Activated T-cell treated with anti-CD3 and anti-CD28 coated beads, Interleukin-2, amount 50 U/mL, for 24 hours (primary cell): ENCODE data around the gene ZNF688.
A peak's percentile ranks its signal among the peaks of the same experiment; 100 is the strongest.

ENCODE experiments used
- DNase-seq: peaks from one replicate; pipeline ENCODE4 v3.0.0-alpha.2; 2020
- H3K27ac Mint-ChIP-seq: 2 replicates; pipeline ENCODE4 v1.8.0; 2020; ENCODE audit warnings: mild to moderate bottlenecking, mixed read lengths
- H3K27me3 Mint-ChIP-seq: 2 replicates; pipeline ENCODE4 v1.8.0; 2020; ENCODE audit warnings: mixed read lengths
- H3K36me3 Mint-ChIP-seq: 2 replicates; pipeline ENCODE4 v1.8.0; 2020; ENCODE audit warnings: low read depth, mixed read lengths
- H3K4me1 Mint-ChIP-seq: 2 replicates; pipeline ENCODE4 v1.8.0; 2020; ENCODE audit warnings: low read depth, mixed read lengths
- H3K4me3 Mint-ChIP-seq: 2 replicates; pipeline ENCODE4 v1.8.0; 2020; ENCODE audit warnings: mild to moderate bottlenecking, moderate library complexity, mixed read lengths
- H3K9me3 Mint-ChIP-seq: 2 replicates; pipeline ENCODE4 v1.8.0; 2020; ENCODE audit warnings: mixed read lengths

Gene ZNF688

GRCh38 chr16:30567991-30568638 lies 3.4 kb downstream of the ZNF688 start:
- Mint-ChIP-seq H3K27me3 (no peaks in the 10 kb centered on the region), H3K9me3 (no peaks in the 10 kb centered on the region), H3K4me3 (peak overlapping the region; percentile 67), H3K4me1 (peaks cover 49% of the 10 kb centered on the region), H3K27ac (peak overlapping the region; percentile 99), H3K36me3 (peaks cover 9% of the 10 kb centered on the region)
- DNase-seq, result peak; percentile 53

- Mint-ChIP-seq H3K27me3 (no peaks in the 10 kb centered on the region), H3K9me3 (no peaks in the 10 kb centered on the region), H3K4me1 (peaks cover 48% of the 10 kb centered on the region), H3K27ac (peak overlapping the region; percentile 99), H3K4me3 (peak overlapping the region; percentile 67), H3K36me3 (peaks cover 9% of the 10 kb centered on the region)
- DNase-seq, result peak; percentile 67
These were observed 4.1 kb downstream of the ZNF688 start for GRCh38 chr16:30567160-30567990.

- peak overlapping the region; percentile 99 for H3K27ac Mint-ChIP-seq
- H3K36me3 Mint-ChIP-seq, result peaks cover 4% of the 10 kb centered on the region
- no peaks in the 10 kb centered on the region for H3K9me3 Mint-ChIP-seq
- H3K27me3 Mint-ChIP-seq, result no peaks in the 10 kb centered on the region
- no peak for DNase-seq
- no peak overlapping the region for H3K4me3 Mint-ChIP-seq
- peaks cover 47% of the 10 kb centered on the region for H3K4me1 Mint-ChIP-seq
These were observed 5.0 kb downstream of the ZNF688 start for GRCh38 chr16:30566531-30566930.

GRCh38 chr16:30565984-30566383 lies 5.5 kb downstream of the ZNF688 start:
- Mint-ChIP-seq H3K36me3 (peaks cover under 1% of the 10 kb centered on the region), H3K4me3 (no peak overlapping the region), H3K9me3 (no peaks in the 10 kb centered on the region), H3K27ac (peak overlapping the region; percentile 99), H3K27me3 (no peaks in the 10 kb centered on the region), H3K4me1 (peaks cover 49% of the 10 kb centered on the region)
- no peak for DNase-seq

GRCh38 chr16:30565526-30565925 lies 6.0 kb downstream of the ZNF688 start:
- Mint-ChIP-seq H3K9me3 (no peaks in the 10 kb centered on the region), H3K36me3 (no peaks in the 10 kb centered on the region), H3K27me3 (no peaks in the 10 kb centered on the region), H3K4me1 (peaks cover 48% of the 10 kb centered on the region), H3K4me3 (no peak overlapping the region), H3K27ac (peak overlapping the region; percentile 18)
- no peak for DNase-seq

- Mint-ChIP-seq H3K4me3 (peak overlapping the region; percentile 78), H3K4me1 (peaks cover 30% of the 10 kb centered on the region), H3K27ac (no peak overlapping the region), H3K9me3 (no peaks in the 10 kb centered on the region), H3K36me3 (peaks cover 6% of the 10 kb centered on the region), H3K27me3 (no peaks in the 10 kb centered on the region)
- DNase-seq, result no peak
These were observed 9.5 kb downstream of the ZNF688 start for GRCh38 chr16:30562021-30562420.

GRCh38 chr16:30561089-30561816 lies 10.3 kb downstream of the ZNF688 start:
- DNase-seq, result peak; percentile 57
- Mint-ChIP-seq H3K36me3 (peaks cover 9% of the 10 kb centered on the region), H3K27ac (peak overlapping the region; percentile 85), H3K27me3 (no peaks in the 10 kb centered on the region), H3K4me1 (peaks cover 25% of the 10 kb centered on the region), H3K9me3 (no peaks in the 10 kb centered on the region), H3K4me3 (peak overlapping the region; percentile 78)

- no peak overlapping the region for H3K27ac Mint-ChIP-seq
- H3K27me3 Mint-ChIP-seq, result no peaks in the 10 kb centered on the region
- peaks cover 22% of the 10 kb centered on the region for H3K36me3 Mint-ChIP-seq
- H3K4me3 Mint-ChIP-seq, result no peak overlapping the region
- DNase-seq, result no peak
- peaks cover 32% of the 10 kb centered on the region for H3K4me1 Mint-ChIP-seq
- H3K9me3 Mint-ChIP-seq, result no peaks in the 10 kb centered on the region
These were observed 11.8 kb downstream of the ZNF688 start for GRCh38 chr16:30559690-30560089.

GRCh38 chr16:30558789-30559377 lies 12.6 kb downstream of the ZNF688 start:
- DNase-seq, result no peak
- H3K36me3 Mint-ChIP-seq, result peaks cover 31% of the 10 kb centered on the region
- H3K27me3 Mint-ChIP-seq, result no peaks in the 10 kb centered on the region
- H3K9me3 Mint-ChIP-seq, result no peaks in the 10 kb centered on the region
- peaks cover 39% of the 10 kb centered on the region for H3K4me1 Mint-ChIP-seq
- H3K4me3 Mint-ChIP-seq, result peak overlapping the region; percentile 90
- H3K27ac Mint-ChIP-seq, result peak overlapping the region; percentile 93

- peak within 1 kb of the TSS; percentile 90 for H3K4me3 Mint-ChIP-seq
- peak; percentile 97 for DNase-seq
- H3K36me3 Mint-ChIP-seq, result peaks cover 38% of the 10 kb centered on the region
- H3K27me3 Mint-ChIP-seq, result no peaks in the 10 kb centered on the region
- peaks cover 46% of the 10 kb centered on the region for H3K4me1 Mint-ChIP-seq
- H3K27ac Mint-ChIP-seq, result peak within 1 kb of the TSS; percentile 93
- H3K9me3 Mint-ChIP-seq, result no peaks in the 10 kb centered on the region
These were observed 13.3 kb downstream of the ZNF688 start, which contains the start of gene ZNF764 for GRCh38 chr16:30557957-30558788. TSS of gene ZNF764 (minus strand) at chr16:30558374. CDS start at chr16:30558182, 192 bp downstream.

GRCh38 chr16:30557707-30557956 lies 13.9 kb downstream of the ZNF688 start:
- H3K27ac Mint-ChIP-seq, result peak overlapping the region; percentile 93
- H3K9me3 Mint-ChIP-seq, result no peaks in the 10 kb centered on the region
- H3K36me3 Mint-ChIP-seq, result peaks cover 43% of the 10 kb centered on the region
- H3K27me3 Mint-ChIP-seq, result no peaks in the 10 kb centered on the region
- no peak for DNase-seq
- H3K4me1 Mint-ChIP-seq, result peaks cover 51% of the 10 kb centered on the region
- H3K4me3 Mint-ChIP-seq, result peak overlapping the region; percentile 90

- DNase-seq, result no peak
- no peaks in the 10 kb centered on the region for H3K27me3 Mint-ChIP-seq
- H3K9me3 Mint-ChIP-seq, result no peaks in the 10 kb centered on the region
- peaks cover 51% of the 10 kb centered on the region for H3K36me3 Mint-ChIP-seq
- peak overlapping the region; percentile 93 for H3K27ac Mint-ChIP-seq
- H3K4me1 Mint-ChIP-seq, result peaks cover 59% of the 10 kb centered on the region
- H3K4me3 Mint-ChIP-seq, result peak overlapping the region; percentile 90
These were observed 15.4 kb downstream of the ZNF688 start for GRCh38 chr16:30556125-30556473.

- peaks cover 51% of the 10 kb centered on the region for H3K36me3 Mint-ChIP-seq
- no peaks in the 10 kb centered on the region for H3K27me3 Mint-ChIP-seq
- H3K4me3 Mint-ChIP-seq, result peak overlapping the region; percentile 90
- no peak for DNase-seq
- peak overlapping the region; percentile 93 for H3K27ac Mint-ChIP-seq
- H3K4me1 Mint-ChIP-seq, result peaks cover 60% of the 10 kb centered on the region
- H3K9me3 Mint-ChIP-seq, result no peaks in the 10 kb centered on the region
These were observed 16.0 kb downstream of the ZNF688 start for GRCh38 chr16:30555315-30556124.
